GM12878 (cell line): ENCODE data around the gene USP4. TPM values are rescaled to one million over a fixed set of nuclear protein-coding genes. Genes with fewer than 3 reads are reported as not detected.

Source experiments
- BMI1 ChIP-seq: fragments of 450-650 bp; IDR thresholded peaks from 2 replicates; pipeline ENCODE4 v1.6.1; 2016; ENCODE audit warnings: mild to moderate bottlenecking, moderate library complexity, borderline replicate concordance
- ETV6 ChIP-seq, 2 experiments: fragments of 450-650 bp in 1 of 2; IDR thresholded peaks in 1 of 2; conservative IDR thresholded peaks in 1 of 2; 2 replicates each; pipeline ENCODE4 v1.6.1; 2014; ENCODE audit warnings: antibody characterized with exemption in 1 of 2, borderline replicate concordance in 1 of 2, low read depth in 1 of 2, mild to moderate bottlenecking in 1 of 2, moderate library complexity in 1 of 2
- FOXM1 ChIP-seq: IDR thresholded peaks from 2 replicates; pipeline ENCODE4 v1.6.1; 2012; ENCODE audit warnings: low read depth, mild to moderate bottlenecking, inconsistent platforms, low read length, moderate library complexity
- IKZF1 ChIP-seq: fragments of 450-650 bp; conservative IDR thresholded peaks from 2 replicates; pipeline ENCODE4 v1.6.1; 2017; ENCODE audit warnings: antibody characterized with exemption, mild to moderate bottlenecking
- IRF4 ChIP-seq: IDR thresholded peaks from 2 replicates; pipeline ENCODE4 v1.6.1; 2011; ENCODE audit warnings: low read depth, low read length
- MLLT1 ChIP-seq: fragments of 450-650 bp; IDR thresholded peaks from 2 replicates; pipeline ENCODE4 v1.6.1; 2016; ENCODE audit warnings: mild to moderate bottlenecking
- RUNX3 ChIP-seq: IDR thresholded peaks from 2 replicates; pipeline ENCODE4 v1.6.1; 2012; ENCODE audit warnings: low read length, inconsistent platforms
- STAT3 ChIP-seq: IDR thresholded peaks from 2 replicates; pipeline ENCODE4 v1.6.1; 2011; ENCODE audit warnings: low read depth, low read length, improper control_type of control experiment
- TBL1XR1 ChIP-seq: IDR thresholded peaks from 2 replicates; pipeline ENCODE4 v1.6.1; 2012; ENCODE audit warnings: low read depth, low read length, improper control_type of control experiment
- ZNF207 ChIP-seq: fragments of 450-650 bp; IDR thresholded peaks from 2 replicates; pipeline ENCODE4 v1.6.1; 2014; ENCODE audit warnings: antibody characterized with exemption, mild to moderate bottlenecking, borderline replicate concordance
- ZZZ3 ChIP-seq: IDR thresholded peaks from 2 replicates; pipeline ENCODE4 v1.6.1; 2011; ENCODE audit warnings: low read depth; ENCODE audit not compliant: control insufficient read depth, insufficient read length
- polyA plus RNA-seq, 11 experiments: library from polyadenylated mRNA; depleted of rRNA in 4 of 11; unstranded in 6 of 11; stranded (reverse) in 5 of 11; fragments of >200 nt; fragmentation: Nextera tagmentation in 4 of 11; fragmentation: Illumina TruSeq in 1 of 11; extraction: Ambion mirVana in 4 of 11; extraction: Trizol in 1 of 11; gene quantifications; 1 replicate in 1 of 11; 2 replicates in 10 of 11; pipeline versions ENCODE4 v1.2.1 to v1.2.3, GENCODE V29; 2011 to 2016; ENCODE audit warnings: inconsistent platforms in 2 of 11, missing spikeins in 2 of 11, low read depth in 1 of 11
- total RNA-seq, 4 experiments: library from RNA; depleted of rRNA in 3 of 4; stranded (reverse); fragments of >200 nt in 3 of 4; fragmentation: Illumina TruSeq in 1 of 4; extraction: Trizol in 1 of 4; gene quantifications; 2 replicates each; pipeline versions ENCODE4 v1.2.1 to v1.2.3, GENCODE V29; 2013 to 2021

The USP4 gene
- total and polyA plus RNA-seq, 10 of the 15 experiments (the other 5 are each of a cell fraction or from before 2014, with no cell fraction given), result 26.5 to 77.1 (median 66.0) TPM

- TF ChIP-seq MLLT1 (no peak), IKZF1 (0 out of 2 replicates have a peak, but pooled peaks have one; percentile 36), ZZZ3 (no peak), TBL1XR1 (no peak), IRF4 (peak; percentile 30; the same call in 1 of the 2 replicates), BMI1 (no peak), ETV6 (conservative IDR thresholded peaks at IDR 0.05 in 1 of 2, IDR thresholded peaks at IDR 0.05 in 1 of 2; ENCODE audit: borderline replicate concordance in 1 of 2, low read depth in 1 of 2) (no peak), RUNX3 (no peak; the same call in 1 of the 2 replicates), STAT3 (no peak), FOXM1 (no peak), ZNF207 (0 out of 2 replicates have a peak, but pooled peaks have one; percentile 18)
- TF ChIP-seq, all 136 proteins: peak for 18
Measured at GRCh38 chr3:49313896-49314688, 25.8 kb downstream of the USP4 start (continued).
